Measurements from ENCODE around the gene ABCA2. TPM values are rescaled to one million over a fixed set of nuclear protein-coding genes. Genes with fewer than 3 reads are reported as not detected.

The ABCA2 gene
- total RNA-seq, 1 donor from 2014 or later: 7.6 TPM

- no peak for DNase-seq (ENCODE audit: low read depth)
- TF ChIP-seq CTCF (conservative IDR thresholded peaks at IDR 0.05; ENCODE audit: low read depth, low read length): no peak
- no peak overlapping the region for H3K4me3 ChIP-seq (ENCODE audit: low read depth, low read length)
These were observed 46.3 kb downstream of the ABCA2 start for GRCh38 chr9:136981588-136982231.

- no peak for TF ChIP-seq CTCF (conservative IDR thresholded peaks at IDR 0.05; ENCODE audit: low read depth, low read length)
- DNase-seq (ENCODE audit: low read depth): no peak
- H3K4me3 ChIP-seq (ENCODE audit: low read depth, low read length): no peak overlapping the region
These were observed 47.2 kb downstream of the ABCA2 start for GRCh38 chr9:136980669-136981478.

DNA sequence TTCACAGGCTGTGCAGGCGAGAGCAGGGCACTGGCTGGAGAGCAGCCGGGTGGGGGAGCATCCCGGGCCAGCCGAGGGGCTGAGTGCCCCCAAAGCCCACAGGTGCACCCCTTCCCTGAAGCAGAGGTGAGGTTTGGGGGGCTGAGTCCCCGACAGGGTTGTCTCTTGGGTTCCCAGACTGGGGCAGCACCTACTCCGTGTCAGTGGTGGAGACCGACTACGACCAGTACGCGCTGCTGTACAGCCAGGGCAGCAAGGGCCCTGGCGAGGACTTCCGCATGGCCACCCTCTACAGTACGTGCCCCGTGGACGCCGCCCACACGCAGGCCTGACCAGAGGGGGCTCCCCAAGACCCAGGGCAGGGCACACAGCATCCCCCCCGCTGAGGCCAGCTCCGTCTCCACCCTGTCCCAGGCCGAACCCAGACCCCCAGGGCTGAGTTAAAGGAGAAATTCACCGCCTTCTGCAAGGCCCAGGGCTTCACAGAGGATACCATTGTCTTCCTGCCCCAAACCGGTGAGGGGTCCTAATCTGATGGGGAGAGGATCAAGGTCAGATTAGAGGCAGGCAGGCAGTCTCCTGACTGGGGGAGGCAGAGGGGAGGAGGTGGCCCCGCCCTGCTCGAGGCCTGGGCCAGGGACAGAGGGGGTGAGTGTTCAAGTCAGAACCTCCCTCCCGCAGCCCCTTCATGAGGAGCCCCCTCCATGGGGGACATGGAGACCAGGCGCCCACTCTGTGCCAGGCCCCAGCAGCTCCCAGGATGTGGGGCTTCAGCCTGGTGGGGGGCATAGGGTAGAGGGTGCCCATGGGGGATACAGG is 48.1 kb downstream of the ABCA2 start:
- DNase-seq (ENCODE audit: low read depth): no peak
- H3K4me3 ChIP-seq (ENCODE audit: low read depth, low read length): no peak overlapping the region
- TF ChIP-seq CTCF (conservative IDR thresholded peaks at IDR 0.05; ENCODE audit: low read depth, low read length): no peak

- no peak for DNase-seq (ENCODE audit: low read depth)
- no peak for TF ChIP-seq CTCF (conservative IDR thresholded peaks at IDR 0.05; ENCODE audit: low read depth, low read length)
- H3K4me3 ChIP-seq (ENCODE audit: low read depth, low read length): no peak overlapping the region
These were observed 49.0 kb downstream of the ABCA2 start for GRCh38 chr9:136978865-136979544.

GRCh38 chr9:136978073-136978864 is 49.8 kb downstream of the ABCA2 start:
- no peak for DNase-seq (ENCODE audit: low read depth)
- H3K4me3 ChIP-seq (ENCODE audit: low read depth, low read length): peak overlapping the region; percentile 54
- no peak for TF ChIP-seq CTCF (conservative IDR thresholded peaks at IDR 0.05; ENCODE audit: low read depth, low read length)

- DNase-seq (ENCODE audit: low read depth): no peak
- peak overlapping the region; percentile 54 for H3K4me3 ChIP-seq (ENCODE audit: low read depth, low read length)
- TF ChIP-seq CTCF (conservative IDR thresholded peaks at IDR 0.05; ENCODE audit: low read depth, low read length): no peak
These were observed 50.4 kb downstream of the ABCA2 start for GRCh38 chr9:136977649-136978072.

Data from epithelial cell of proximal tubule (primary cell).